ENCODE data around the gene FBXL19. TPM values are rescaled to one million over a fixed set of nuclear protein-coding genes. Genes with fewer than 3 reads are reported as not detected.

The FBXL19 gene
- total and polyA plus RNA-seq, 9 of the 15 experiments (the other 6 are each of a cell fraction or from before 2014, with no cell fraction given) = 0.13 to 48.0 (median 13.5) TPM; not detected in 1

- TF ChIP-seq, protein P1, sequence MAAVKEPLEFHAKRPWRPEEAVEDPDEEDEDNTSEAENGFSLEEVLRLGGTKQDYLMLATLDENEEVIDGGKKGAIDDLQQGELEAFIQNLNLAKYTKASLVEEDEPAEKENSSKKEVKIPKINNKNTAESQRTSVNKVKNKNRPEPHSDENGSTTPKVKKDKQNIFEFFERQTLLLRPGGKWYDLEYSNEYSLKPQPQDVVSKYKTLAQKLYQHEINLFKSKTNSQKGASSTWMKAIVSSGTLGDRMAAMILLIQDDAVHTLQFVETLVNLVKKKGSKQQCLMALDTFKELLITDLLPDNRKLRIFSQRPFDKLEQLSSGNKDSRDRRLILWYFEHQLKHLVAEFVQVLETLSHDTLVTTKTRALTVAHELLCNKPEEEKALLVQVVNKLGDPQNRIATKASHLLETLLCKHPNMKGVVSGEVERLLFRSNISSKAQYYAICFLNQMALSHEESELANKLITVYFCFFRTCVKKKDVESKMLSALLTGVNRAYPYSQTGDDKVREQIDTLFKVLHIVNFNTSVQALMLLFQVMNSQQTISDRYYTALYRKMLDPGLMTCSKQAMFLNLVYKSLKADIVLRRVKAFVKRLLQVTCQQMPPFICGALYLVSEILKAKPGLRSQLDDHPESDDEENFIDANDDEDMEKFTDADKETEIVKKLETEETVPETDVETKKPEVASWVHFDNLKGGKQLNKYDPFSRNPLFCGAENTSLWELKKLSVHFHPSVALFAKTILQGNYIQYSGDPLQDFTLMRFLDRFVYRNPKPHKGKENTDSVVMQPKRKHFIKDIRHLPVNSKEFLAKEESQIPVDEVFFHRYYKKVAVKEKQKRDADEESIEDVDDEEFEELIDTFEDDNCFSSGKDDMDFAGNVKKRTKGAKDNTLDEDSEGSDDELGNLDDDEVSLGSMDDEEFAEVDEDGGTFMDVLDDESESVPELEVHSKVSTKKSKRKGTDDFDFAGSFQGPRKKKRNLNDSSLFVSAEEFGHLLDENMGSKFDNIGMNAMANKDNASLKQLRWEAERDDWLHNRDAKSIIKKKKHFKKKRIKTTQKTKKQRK (IDR thresholded peaks at IDR 0.05; ENCODE audit: borderline replicate concordance, low read depth, low read length) = no peak
- TF ChIP-seq SAFB2 (IDR thresholded peaks at IDR 0.05; ENCODE audit: borderline replicate concordance, low read depth, low read length, severe bottlenecking) = no peak
- no peak for TF ChIP-seq HNRNPLL (IDR thresholded peaks at IDR 0.05; ENCODE audit: low read depth, low read length, poor library complexity, severe bottlenecking)
- no peak for TF ChIP-seq RBM14 (IDR thresholded peaks at IDR 0.05; ENCODE audit: borderline replicate concordance, insufficient read depth, low read depth, low read length)
- TF ChIP-seq PHF8 (IDR thresholded peaks at IDR 0.05; ENCODE audit: borderline replicate concordance, low read length) = no peak
- TF ChIP-seq GABPB2 (CRISPR knock-in tag; conservative IDR thresholded peaks at IDR 0.05) = no peak
- no peak for TF ChIP-seq ZNF217 (CRISPR knock-in tag; IDR thresholded peaks at IDR 0.05)
- peak in 2 of 3 experiments; percentile 27 to 78 for TF ChIP-seq YY1 (IDR thresholded peaks at IDR 0.05; ENCODE audit: borderline replicate concordance in 1 of 3, control insufficient read depth in 1 of 3, extremely low read depth in 1 of 3, insufficient read depth in 3 of 3, insufficient read length in 1 of 3, insufficient replicate concordance in 2 of 3, low read depth in 1 of 3, low read length in 2 of 3)
- peak; percentile 88 for TF ChIP-seq MAX (CRISPR knock-in tag; IDR thresholded peaks at IDR 0.05)
- no peak for TF ChIP-seq KHSRP (IDR thresholded peaks at IDR 0.05)
- TF ChIP-seq, protein P2, sequence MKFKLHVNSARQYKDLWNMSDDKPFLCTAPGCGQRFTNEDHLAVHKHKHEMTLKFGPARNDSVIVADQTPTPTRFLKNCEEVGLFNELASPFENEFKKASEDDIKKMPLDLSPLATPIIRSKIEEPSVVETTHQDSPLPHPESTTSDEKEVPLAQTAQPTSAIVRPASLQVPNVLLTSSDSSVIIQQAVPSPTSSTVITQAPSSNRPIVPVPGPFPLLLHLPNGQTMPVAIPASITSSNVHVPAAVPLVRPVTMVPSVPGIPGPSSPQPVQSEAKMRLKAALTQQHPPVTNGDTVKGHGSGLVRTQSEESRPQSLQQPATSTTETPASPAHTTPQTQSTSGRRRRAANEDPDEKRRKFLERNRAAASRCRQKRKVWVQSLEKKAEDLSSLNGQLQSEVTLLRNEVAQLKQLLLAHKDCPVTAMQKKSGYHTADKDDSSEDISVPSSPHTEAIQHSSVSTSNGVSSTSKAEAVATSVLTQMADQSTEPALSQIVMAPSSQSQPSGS (CRISPR knock-in tag; IDR thresholded peaks at IDR 0.05) = no peak
- TF ChIP-seq, protein P3, sequence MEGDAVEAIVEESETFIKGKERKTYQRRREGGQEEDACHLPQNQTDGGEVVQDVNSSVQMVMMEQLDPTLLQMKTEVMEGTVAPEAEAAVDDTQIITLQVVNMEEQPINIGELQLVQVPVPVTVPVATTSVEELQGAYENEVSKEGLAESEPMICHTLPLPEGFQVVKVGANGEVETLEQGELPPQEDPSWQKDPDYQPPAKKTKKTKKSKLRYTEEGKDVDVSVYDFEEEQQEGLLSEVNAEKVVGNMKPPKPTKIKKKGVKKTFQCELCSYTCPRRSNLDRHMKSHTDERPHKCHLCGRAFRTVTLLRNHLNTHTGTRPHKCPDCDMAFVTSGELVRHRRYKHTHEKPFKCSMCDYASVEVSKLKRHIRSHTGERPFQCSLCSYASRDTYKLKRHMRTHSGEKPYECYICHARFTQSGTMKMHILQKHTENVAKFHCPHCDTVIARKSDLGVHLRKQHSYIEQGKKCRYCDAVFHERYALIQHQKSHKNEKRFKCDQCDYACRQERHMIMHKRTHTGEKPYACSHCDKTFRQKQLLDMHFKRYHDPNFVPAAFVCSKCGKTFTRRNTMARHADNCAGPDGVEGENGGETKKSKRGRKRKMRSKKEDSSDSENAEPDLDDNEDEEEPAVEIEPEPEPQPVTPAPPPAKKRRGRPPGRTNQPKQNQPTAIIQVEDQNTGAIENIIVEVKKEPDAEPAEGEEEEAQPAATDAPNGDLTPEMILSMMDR (IDR thresholded peaks at IDR 0.05 in 2 of 3, conservative IDR thresholded peaks at IDR 0.05 in 1 of 3; ENCODE audit: insufficient read depth in 2 of 3, low read depth in 1 of 3, low read length in 3 of 3) = peak in 2 of 3 experiments; percentile 61 to 66; a peak in 5 of 6 replicates
- TF ChIP-seq, protein P4, sequence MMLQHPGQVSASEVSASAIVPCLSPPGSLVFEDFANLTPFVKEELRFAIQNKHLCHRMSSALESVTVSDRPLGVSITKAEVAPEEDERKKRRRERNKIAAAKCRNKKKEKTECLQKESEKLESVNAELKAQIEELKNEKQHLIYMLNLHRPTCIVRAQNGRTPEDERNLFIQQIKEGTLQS (IDR thresholded peaks at IDR 0.05) = no peak
- TF ChIP-seq, protein P4 (CRISPR knock-in tag; conservative IDR thresholded peaks at IDR 0.05) = no peak
- no peak for TF ChIP-seq BMI1 (IDR thresholded peaks at IDR 0.05; ENCODE audit: low read length)
- no peak for TF ChIP-seq NUFIP1 (IDR thresholded peaks at IDR 0.05; ENCODE audit: partially characterized antibody)
- no peak for TF ChIP-seq CC2D1A (IDR thresholded peaks at IDR 0.05)
- TF ChIP-seq KLF10 (CRISPR knock-in tag; IDR thresholded peaks at IDR 0.05) = no peak
- TF ChIP-seq XRCC3 (IDR thresholded peaks at IDR 0.05) = no peak
Observed at GRCh38 chr16:30985401-30986128, 62.2 kb downstream of the FBXL19 start (continued).

Data from K562 (cell line).